22Rv1 (cell line): Measurements from ENCODE around the gene HSF2BP.
"Not testable (repeated sequence)": the region's sequence is repeated elsewhere in the genome, so short reads cannot be mapped to it uniquely, and the experiment has no call there.

Experiments
- H3K27ac ChIP-seq: fragments of 450-650 bp; 2 replicates; pipeline ENCODE4 v1.5.1; 2017
- CTCF ChIP-seq: fragments of 450-650 bp; IDR thresholded peaks from 2 replicates; pipeline ENCODE4 v1.5.1; 2017; ENCODE audit warnings: mild to moderate bottlenecking
- ZFX ChIP-seq: fragments of 450-650 bp; IDR thresholded peaks from 2 replicates; pipeline ENCODE4 v1.6.1; 2017; ENCODE audit warnings: antibody characterized with exemption, borderline replicate concordance

Gene HSF2BP

GRCh38 chr21:43699933-43700599 lies 40.8 kb upstream of the HSF2BP start:
- H3K27ac ChIP-seq: no peak overlapping the region
- TF ChIP-seq CTCF: no peak
- no peak for TF ChIP-seq ZFX

GRCh38 chr21:43699492-43699777 lies 40.1 kb upstream of the HSF2BP start:
- H3K27ac ChIP-seq: not testable (repeated sequence)

GRCh38 chr21:43697758-43698643 lies 38.7 kb upstream of the HSF2BP start:
- no peak overlapping the region for H3K27ac ChIP-seq
- no peak for TF ChIP-seq CTCF
- TF ChIP-seq ZFX: no peak

DNA sequence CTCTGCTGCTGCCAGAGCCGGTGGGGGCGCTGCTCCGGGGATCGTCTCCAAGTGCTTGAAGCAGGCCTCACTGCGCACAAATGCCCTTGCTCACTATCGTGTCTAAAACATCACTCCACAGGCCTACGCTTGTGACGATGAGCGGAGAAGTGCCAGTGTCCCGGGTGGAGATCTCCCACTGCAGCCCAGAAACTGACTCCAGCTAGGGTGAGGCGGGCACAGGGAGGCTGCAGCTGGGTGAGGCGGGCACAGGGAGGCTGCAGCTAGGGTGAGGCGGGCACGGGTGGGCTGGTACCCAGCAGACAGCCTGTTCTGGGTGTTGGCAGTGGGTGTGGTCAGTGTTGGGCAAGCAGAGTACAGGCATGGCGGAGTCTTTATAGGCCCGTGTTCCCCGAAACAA lies 36.9 kb upstream of the HSF2BP start:
- TF ChIP-seq CTCF (no peak), ZFX (no peak)
- H3K27ac ChIP-seq: no peak overlapping the region

- TF ChIP-seq ZFX (no peak), CTCF (no peak)
- no peak overlapping the region for H3K27ac ChIP-seq
These were observed 35.3 kb upstream of the HSF2BP start for GRCh38 chr21:43694437-43695079.

DNA sequence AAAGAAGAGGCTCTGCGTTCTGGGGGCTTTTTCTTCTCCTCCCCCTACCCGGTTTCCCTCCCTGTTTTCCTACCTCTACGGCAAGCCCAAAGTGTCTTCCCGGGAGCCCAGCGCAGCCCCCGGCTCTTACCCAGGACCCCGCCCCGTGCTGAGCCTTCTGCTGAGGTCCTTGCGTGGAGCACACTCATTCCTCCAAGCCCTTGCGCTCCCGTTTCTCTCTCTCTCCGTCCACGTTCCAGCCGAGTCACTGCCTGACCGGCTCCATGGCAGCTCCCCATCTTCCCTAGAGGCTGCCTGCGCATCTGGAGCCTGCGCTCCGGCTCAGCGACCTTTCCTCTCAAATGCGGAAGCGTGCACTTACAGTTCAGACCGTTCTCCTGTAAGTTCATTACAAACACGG lies 34.7 kb upstream of the HSF2BP start:
- H3K27ac ChIP-seq: no peak overlapping the region
- TF ChIP-seq ZFX (no peak), CTCF (no peak)

- H3K27ac ChIP-seq: no peak overlapping the region
- no peak for TF ChIP-seq ZFX
- TF ChIP-seq CTCF: no peak
These were observed 33.7 kb upstream of the HSF2BP start for GRCh38 chr21:43692949-43693348.
